SK-N-SH (cell line): ENCODE results near the gene URM1. TPM values are rescaled to one million over a fixed set of nuclear protein-coding genes. Genes with fewer than 3 reads are reported as not detected.

Source experiments
- CTCF ChIA-PET: fragments of 300-600, 350-600 bp; formaldehyde crosslinking; extraction: SDS; loops from one replicate; lab custom pipeline; 2021; lab: Yijun Ruan, JAX
- POLR2A ChIA-PET: fragments of 350-600 bp; sonication (Branson Sonifier 250); formaldehyde crosslinking; extraction: SDS; loops from one replicate; lab custom pipeline; 2020; ENCODE audit warnings: antibody characterized with exemption, inconsistent platforms; lab: Yijun Ruan, JAX
- DNase-seq: peaks from one replicate; pipeline ENCODE4 v3.0.0; 2012
- H2AFZ ChIP-seq: fragments of 200-600 bp; sonication (generic); 2 replicates; pipeline ENCODE4 v1.8.1; 2016; ENCODE audit warnings: antibody characterized with exemption, mild to moderate bottlenecking, low read depth
- H3F3A ChIP-seq: fragments of 200-600 bp; sonication (generic); replicated peaks from 2 replicates; pipeline ENCODE3; 2016; ENCODE audit warnings: antibody characterized with exemption, mild to moderate bottlenecking; ENCODE audit not compliant: insufficient read depth
- H3K27ac ChIP-seq, 2 experiments: fragments of 200-500 bp in 1 of 2; fragments of 200-600 bp in 1 of 2; sonication (Bioruptor generic) in 1 of 2; sonication (generic), shearing (Covaris generic) in 1 of 2; 2 replicates each; pipeline versions ENCODE4 v1.5.1 to v1.6.1; 2014 to 2016; ENCODE audit warnings: low read depth in 2 of 2, inconsistent platforms in 1 of 2, low read length in 1 of 2, mild to moderate bottlenecking in 1 of 2, mixed read lengths in 1 of 2
- H3K27me3 ChIP-seq: fragments of 200-600 bp; sonication (generic), shearing (Covaris generic); 2 replicates; pipeline ENCODE4 v1.6.1; 2016; ENCODE audit warnings: mixed run types; ENCODE audit not compliant: insufficient read depth
- H3K36me3 ChIP-seq, 2 experiments: fragments of 200-500 bp in 1 of 2; fragments of 200-600 bp in 1 of 2; sonication (Bioruptor generic) in 1 of 2; sonication (generic) in 1 of 2; replicated peaks in 1 of 2; 2 replicates each; pipeline versions ENCODE3 to v1.5.1; 2014 to 2016; ENCODE audit warnings: low read length in 1 of 2, mild to moderate bottlenecking in 1 of 2; ENCODE audit not compliant: insufficient read depth in 2 of 2, control insufficient read depth in 1 of 2
- H3K4me1 ChIP-seq, 2 experiments: fragments of 200-500 bp in 1 of 2; fragments of 200-600 bp in 1 of 2; sonication (Bioruptor generic) in 1 of 2; sonication (generic), shearing (Covaris generic) in 1 of 2; 2 replicates each; pipeline versions ENCODE4 v1.5.1 to v1.6.1; 2014 to 2016; ENCODE audit warnings: low read depth in 1 of 2, low read length in 1 of 2, mixed run types in 1 of 2; ENCODE audit not compliant: insufficient read depth in 2 of 2, control insufficient read depth in 1 of 2
- H3K4me2 ChIP-seq: fragments of 200-600 bp; sonication (generic), shearing (Covaris generic); 2 replicates; pipeline ENCODE4 v1.6.1; 2017; ENCODE audit warnings: mixed run types
- H3K4me3 ChIP-seq, 2 experiments: fragments of 200-500 bp in 1 of 2; fragments of 200-600 bp in 1 of 2; sonication (Bioruptor generic) in 1 of 2; sonication (generic), shearing (Covaris generic) in 1 of 2; 2 replicates each; pipeline versions ENCODE4 v1.5.1 to v1.8.1; 2014 to 2016; ENCODE audit warnings: low read depth in 2 of 2, inconsistent platforms in 1 of 2, low read length in 1 of 2, mild to moderate bottlenecking in 1 of 2, mixed read lengths in 1 of 2, moderate library complexity in 1 of 2
- H3K79me2 ChIP-seq: fragments of 200-600 bp; sonication (generic); 2 replicates; pipeline ENCODE4 v1.8.1; 2017; ENCODE audit warnings: mild to moderate bottlenecking; ENCODE audit not compliant: insufficient read depth
- H3K9ac ChIP-seq: fragments of 200-600 bp; sonication (generic); 2 replicates; pipeline ENCODE4 v1.6.1; 2017; ENCODE audit warnings: mixed run types
- H3K9me2 ChIP-seq: fragments of 200-600 bp; sonication (generic); 2 replicates; pipeline ENCODE4 v1.6.1; 2017; ENCODE audit warnings: mixed run types
- H3K9me3 ChIP-seq: fragments of 200-600 bp; sonication (generic); 2 replicates; pipeline ENCODE4 v1.6.1; 2017; ENCODE audit warnings: mixed run types, mild to moderate bottlenecking, moderate library complexity
- H4K20me1 ChIP-seq: fragments of 200-600 bp; sonication (generic); 2 replicates; pipeline ENCODE4 v1.6.1; 2017; ENCODE audit warnings: mild to moderate bottlenecking, mixed run types; ENCODE audit not compliant: insufficient read depth
- CTCF ChIP-seq: fragments of 200-600 bp; sonication (generic); IDR thresholded peaks from 2 replicates; pipeline ENCODE4 v1.6.1; 2017; ENCODE audit warnings: antibody characterized with exemption, mild to moderate bottlenecking, moderate library complexity
- ELF1 ChIP-seq: IDR thresholded peaks from 2 replicates; pipeline ENCODE4 v1.4.0; 2012
- FOSL2 ChIP-seq: IDR thresholded peaks from 2 replicates; pipeline ENCODE4 v1.4.0; 2012; ENCODE audit warnings: low read depth, mild to moderate bottlenecking, moderate library complexity, borderline replicate concordance
- FOXJ3 ChIP-seq: sonication (generic); formaldehyde crosslinking; IDR thresholded peaks from 2 replicates; pipeline ENCODE4 v1.5.1; 2020; ENCODE audit warnings: mild to moderate bottlenecking, missing genetic modification reagents
- FOXM1 ChIP-seq: IDR thresholded peaks from 2 replicates; pipeline ENCODE4 v1.4.0; 2012; ENCODE audit warnings: low read depth, mild to moderate bottlenecking
- GABPA ChIP-seq: IDR thresholded peaks from 2 replicates; pipeline ENCODE4 v1.4.0; 2012; ENCODE audit warnings: low read depth, mild to moderate bottlenecking
- GATA2 ChIP-seq: sonication (generic); formaldehyde crosslinking; IDR thresholded peaks from 2 replicates; pipeline ENCODE4 v1.5.0; 2020; ENCODE audit warnings: mild to moderate bottlenecking, missing genetic modification reagents
- IRF3 ChIP-seq: fragments of 150-350 bp; IDR thresholded peaks from 2 replicates; pipeline ENCODE4 v1.6.1; 2016; ENCODE audit warnings: mild to moderate bottlenecking, low read depth, low read length
- JUND ChIP-seq: IDR thresholded peaks from 2 replicates; pipeline ENCODE4 v1.4.0; 2012
- MXI1 ChIP-seq: IDR thresholded peaks from 2 replicates; pipeline ENCODE4 v1.6.1; 2012; ENCODE audit warnings: mild to moderate bottlenecking, low read depth, low read length, improper control_type of control experiment
- NFIC ChIP-seq: IDR thresholded peaks from 2 replicates; pipeline ENCODE4 v1.4.0; 2012; ENCODE audit warnings: borderline replicate concordance
- NRF1 ChIP-seq: IDR thresholded peaks from 2 replicates; pipeline ENCODE4 v1.6.1; 2012; ENCODE audit warnings: low read depth, mild to moderate bottlenecking, low read length
- RAD21 ChIP-seq: IDR thresholded peaks from 2 replicates; pipeline ENCODE4 v1.6.1; 2012; ENCODE audit warnings: mild to moderate bottlenecking, low read length
- RCOR1 ChIP-seq: fragments of 150-350 bp; IDR thresholded peaks from 2 replicates; pipeline ENCODE4 v1.6.1; 2017; ENCODE audit warnings: antibody characterized with exemption, low read length
- REST ChIP-seq: IDR thresholded peaks from 2 replicates; pipeline ENCODE4 v1.6.1; 2012; ENCODE audit warnings: mild to moderate bottlenecking, low read depth, low read length, moderate library complexity
- SMC3 ChIP-seq: IDR thresholded peaks from 2 replicates; pipeline ENCODE4 v1.6.1; 2012; ENCODE audit warnings: low read depth, low read length, improper control_type of control experiment
- TAF1 ChIP-seq: IDR thresholded peaks from 2 replicates; pipeline ENCODE4 v1.6.1; 2012; ENCODE audit warnings: low read depth, mild to moderate bottlenecking, low read length, moderate library complexity, borderline replicate concordance
- USF2 ChIP-seq: fragments of 150-350 bp; IDR thresholded peaks from 2 replicates; pipeline ENCODE4 v1.6.1; 2017; ENCODE audit warnings: antibody characterized with exemption, low read length, low read depth, borderline replicate concordance
- ZBTB33 ChIP-seq: IDR thresholded peaks from 2 replicates; pipeline ENCODE4 v1.4.0; 2012; ENCODE audit warnings: low read depth, borderline replicate concordance
- WGBS: methylation state at CpG from one replicate; pipeline ENCODE4 v1.1.6; 2017; ENCODE audit warnings: low lambda C conversion rate; 5-methylcytosine and 5-hydroxymethylcytosine counted together
- polyA plus RNA-seq, 3 experiments: library from polyadenylated mRNA; depleted of rRNA; stranded (reverse); fragments of >200 nt; gene quantifications; 2 replicates each; pipeline ENCODE4 v1.2.3, GENCODE V29; 2012

URM1 gene
- polyA plus RNA-seq, 1 of the 3 experiments (the other 2 are of a cell fraction), result 58.9 TPM

- no peak overlapping the region for H3K9ac ChIP-seq
- H3K9me3 ChIP-seq, result no peaks in the 10 kb centered on the region
- POLR2A ChIA-PET, result interaction anchor here (0.7 kb wide), 1 partner anchor 18 kb away, joined by 3 read pairs; no protein-coding TSS in a partner anchor
- H4K20me1 ChIP-seq, result no peaks in the 10 kb centered on the region
- no peaks in the 10 kb centered on the region for H3K27me3 ChIP-seq
- no peak overlapping the region for H3K27ac ChIP-seq
- no peaks in the 10 kb centered on the region for H3K9me2 ChIP-seq
- no peak overlapping the region for H3K4me3 ChIP-seq
- no peak for TF ChIP-seq RAD21
- TF ChIP-seq ELF1, result no peak
- TF ChIP-seq GABPA, result no peak
- no peak for TF ChIP-seq FOSL2
- no peak for TF ChIP-seq NRF1
- no peak for TF ChIP-seq ZBTB33
- TF ChIP-seq FOXM1, result no peak
- no peak for TF ChIP-seq CTCF
- TF ChIP-seq IRF3, result no peak
- no peak for TF ChIP-seq FOXJ3 (CRISPR knock-in tag)
- TF ChIP-seq JUND, result no peak
- no peak for TF ChIP-seq TAF1
- H3K4me2 ChIP-seq, result no peak overlapping the region
- no peaks in the 10 kb centered on the region for H3K36me3 ChIP-seq
- no peak overlapping the region for H2AFZ ChIP-seq
- CTCF ChIA-PET, result interaction anchor here (0.7 to 12.1 kb wide), 3 partner anchors 10 to 122 kb away, joined by 3 to 93 read pairs (median 6); partner anchors contain the start of gene SPTAN1
- H3K79me2 ChIP-seq, result no peaks in the 10 kb centered on the region
- H3F3A ChIP-seq, result no peaks in the 10 kb centered on the region
- no peaks in the 10 kb centered on the region for H3K4me1 ChIP-seq
- 94% methylated on average over 13 of the region's 13 CpGs for WGBS
- no peak for DNase-seq
Measured at GRCh38 chr9:128429513-128430086, 58.4 kb downstream of the URM1 start.

GRCh38 chr9:128431207-128431606 lies 60.0 kb downstream of the URM1 start:
- no peaks in the 10 kb centered on the region for H3K4me1 ChIP-seq
- H3K36me3 ChIP-seq, result no peaks in the 10 kb centered on the region
- CTCF ChIA-PET, result no interaction called here
- no peaks in the 10 kb centered on the region for H3K27me3 ChIP-seq
- H2AFZ ChIP-seq, result no peak overlapping the region
- no peak overlapping the region for H3K4me2 ChIP-seq
- POLR2A ChIA-PET, result no interaction called here
- no peaks in the 10 kb centered on the region for H3K9me2 ChIP-seq
- H3K9ac ChIP-seq, result no peak overlapping the region
- H4K20me1 ChIP-seq, result no peaks in the 10 kb centered on the region
- no peak overlapping the region for H3K4me3 ChIP-seq
- H3F3A ChIP-seq, result no peaks in the 10 kb centered on the region
- no peaks in the 10 kb centered on the region for H3K9me3 ChIP-seq
- WGBS, result 97% methylated on average over 5 of the region's 8 CpGs
- H3K27ac ChIP-seq, result no peak overlapping the region
- no peak for DNase-seq
- no peaks in the 10 kb centered on the region for H3K79me2 ChIP-seq
- TF ChIP-seq FOXM1, result no peak
- TF ChIP-seq USF2, result no peak
- TF ChIP-seq SMC3, result no peak
- no peak for TF ChIP-seq NFIC
- no peak for TF ChIP-seq MXI1
- no peak for TF ChIP-seq RCOR1
- no peak for TF ChIP-seq REST
- no peak for TF ChIP-seq GATA2 (CRISPR knock-in tag)
